ENCODE measurements around the gene PLXNA4. TPM values are rescaled to one million over a fixed set of nuclear protein-coding genes. Genes with fewer than 3 reads are reported as not detected.

PLXNA4 gene
- total and polyA plus RNA-seq, 3 experiments from 2014 or later, result 0.02 to 0.05 TPM; not detected in 1

DNA sequence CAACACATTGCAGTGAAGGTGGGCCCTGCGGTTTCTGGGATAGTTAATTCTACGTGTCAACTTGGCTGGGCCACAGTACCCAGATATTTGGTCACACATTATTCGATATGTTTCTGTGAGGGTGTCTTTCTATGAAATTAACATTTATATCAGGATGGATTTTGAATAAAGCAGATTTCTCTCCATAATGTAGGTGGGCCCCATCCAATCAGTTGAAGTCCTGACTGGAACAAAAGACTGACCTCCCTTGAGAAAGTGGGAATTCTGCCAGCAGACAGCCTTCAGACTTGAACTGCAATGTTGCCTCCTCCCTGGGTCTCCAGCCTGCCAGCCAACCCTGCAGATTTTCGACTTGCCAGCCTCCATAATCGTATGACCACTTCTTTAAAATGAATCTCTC lies 420.6 kb downstream of the PLXNA4 start:
- Mint-ChIP-seq H3K4me3 (no peak overlapping the region), H3K36me3 (no peaks in the 10 kb centered on the region), H3K27ac (no peak overlapping the region), H3K27me3 (peaks cover 0 to 2% of the 10 kb centered on the region in 2 donors), H3K9me3 (peaks cover 0 to 2% (median 0%) of the 10 kb centered on the region in 5 donors), H3K4me1 (no peaks in the 10 kb centered on the region)
- ChIA-PET CTCF (no interaction called here), POLR2A (no interaction called here)
- H3K27me3 ChIP-seq (ENCODE audit: insufficient read depth, low read length, poor library complexity, severe bottlenecking), result no peaks in the 10 kb centered on the region
- no peaks in the 10 kb centered on the region for H3K36me3 ChIP-seq (ENCODE audit: insufficient read depth, low read length)
- H3K4me3 ChIP-seq (ENCODE audit: low read length), result no peak overlapping the region
- no peak for DNase-seq
- H3K27ac ChIP-seq (ENCODE audit: low read depth, low read length), result no peak overlapping the region
- H3K4me1 ChIP-seq (ENCODE audit: insufficient read depth, low read length), result no peaks in the 10 kb centered on the region
- no peaks in the 10 kb centered on the region for H3K9me3 ChIP-seq (ENCODE audit: low read length)

DNA sequence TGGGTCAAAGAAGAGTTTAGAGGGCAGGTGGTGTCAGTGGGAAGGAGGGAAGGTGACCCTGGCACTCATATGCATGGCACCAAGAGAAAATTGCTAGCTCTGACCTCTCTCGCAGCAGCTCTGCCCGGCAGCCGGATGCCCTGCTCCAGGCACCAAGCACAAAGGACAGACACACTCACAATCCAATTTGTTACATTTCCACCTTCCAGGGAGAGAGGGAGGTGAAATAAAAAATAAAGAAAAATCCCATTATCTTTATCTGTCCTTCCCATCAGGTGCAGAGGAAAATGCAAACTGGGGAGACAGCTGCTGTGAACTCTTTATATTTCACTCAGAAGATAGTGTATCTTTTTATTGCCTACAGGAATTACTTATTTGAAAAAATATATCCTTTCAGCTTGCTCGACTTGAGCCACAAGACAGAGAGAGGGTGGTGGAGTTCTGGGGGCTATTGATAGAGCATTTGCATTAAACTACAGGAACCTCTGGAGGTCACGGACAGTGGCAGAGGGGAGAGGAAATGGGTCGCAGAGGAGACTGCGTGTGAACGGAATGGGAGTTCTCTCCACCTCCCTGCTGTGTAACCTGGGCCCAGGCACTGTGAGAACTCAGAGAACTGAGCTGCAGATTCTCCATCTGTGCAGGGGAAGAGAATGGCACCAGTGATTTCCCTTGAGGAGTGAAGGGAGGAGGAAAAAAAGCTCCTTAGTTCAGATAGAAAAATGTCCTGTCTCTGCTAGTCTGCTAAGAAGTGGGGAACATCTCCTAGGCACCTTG lies 421.4 kb downstream of the PLXNA4 start:
- no peak for DNase-seq
- Histone ChIP-seq H3K27me3 (ENCODE audit: insufficient read depth, low read length, poor library complexity, severe bottlenecking) (no peaks in the 10 kb centered on the region), H3K36me3 (ENCODE audit: insufficient read depth, low read length) (no peaks in the 10 kb centered on the region), H3K4me1 (ENCODE audit: insufficient read depth, low read length) (no peaks in the 10 kb centered on the region), H3K4me3 (ENCODE audit: low read length) (no peak overlapping the region), H3K9me3 (ENCODE audit: low read length) (no peaks in the 10 kb centered on the region), H3K27ac (ENCODE audit: low read depth, low read length) (no peak overlapping the region)
- H3K9me3 Mint-ChIP-seq, result peaks cover 0 to 2% (median 0%) of the 10 kb centered on the region in 5 donors
- H3K4me1 Mint-ChIP-seq, result no peaks in the 10 kb centered on the region
- ChIA-PET POLR2A (no interaction called here), CTCF (interaction anchor here (1.3 kb wide), 1 partner anchor 15 kb away, joined by 3 read pairs; no protein-coding TSS in a partner anchor)
- no peak overlapping the region for H3K4me3 Mint-ChIP-seq
- H3K27ac Mint-ChIP-seq, result peak overlapping the region in 1 of 8 donors; percentile 23
- H3K27me3 Mint-ChIP-seq, result peaks cover under 1 to 3% of the 10 kb centered on the region in 2 donors
- H3K36me3 Mint-ChIP-seq, result no peaks in the 10 kb centered on the region

DNA sequence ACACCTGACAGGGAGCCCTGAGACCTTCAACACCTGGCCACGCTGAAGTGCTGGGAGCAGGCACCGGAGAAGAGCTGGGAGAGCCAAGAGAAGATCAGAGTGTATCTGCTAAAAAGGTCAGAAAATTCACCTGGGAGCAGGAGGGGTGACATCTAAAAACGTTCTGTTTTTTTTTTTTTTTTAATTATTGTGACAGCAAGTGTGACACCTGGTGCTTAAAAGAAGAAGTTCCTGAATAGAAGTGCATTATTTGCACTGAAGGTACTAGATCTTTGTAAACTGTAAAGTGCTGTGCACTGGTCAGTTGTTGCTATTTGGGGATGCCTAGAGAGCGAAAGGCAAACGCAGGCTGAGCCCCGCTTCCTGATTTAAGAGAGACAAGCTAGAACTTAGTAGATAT lies 422.0 kb downstream of the PLXNA4 start:
- no peak overlapping the region for H3K4me3 Mint-ChIP-seq
- H3K27ac Mint-ChIP-seq, result no peak overlapping the region
- Histone ChIP-seq H3K9me3 (ENCODE audit: low read length) (no peaks in the 10 kb centered on the region), H3K4me3 (ENCODE audit: low read length) (no peak overlapping the region), H3K27me3 (ENCODE audit: insufficient read depth, low read length, poor library complexity, severe bottlenecking) (no peaks in the 10 kb centered on the region), H3K36me3 (ENCODE audit: insufficient read depth, low read length) (no peaks in the 10 kb centered on the region), H3K27ac (ENCODE audit: low read depth, low read length) (no peak overlapping the region), H3K4me1 (ENCODE audit: insufficient read depth, low read length) (no peaks in the 10 kb centered on the region)
- peaks cover 0 to 2% (median 0%) of the 10 kb centered on the region in 3 donors for H3K36me3 Mint-ChIP-seq
- ChIA-PET POLR2A (no interaction called here), CTCF (interaction anchor here (1.3 kb wide), 1 partner anchor 14 kb away, joined by 3 read pairs; no protein-coding TSS in a partner anchor)
- no peaks in the 10 kb centered on the region for H3K4me1 Mint-ChIP-seq
- no peak for DNase-seq
- H3K9me3 Mint-ChIP-seq, result peaks cover 0 to 2% (median 0%) of the 10 kb centered on the region in 5 donors
- H3K27me3 Mint-ChIP-seq, result peaks cover 3% of the 10 kb centered on the region in 2 donors

- DNase-seq, result no peak
- Mint-ChIP-seq H3K27me3 (peaks cover 1 to 3% of the 10 kb centered on the region in 2 donors), H3K4me3 (no peak overlapping the region), H3K36me3 (peaks cover 0 to 2% (median 0%) of the 10 kb centered on the region in 3 donors), H3K27ac (no peak overlapping the region), H3K9me3 (peaks cover 0 to 2% (median 0%) of the 10 kb centered on the region in 5 donors), H3K4me1 (no peaks in the 10 kb centered on the region)
- Histone ChIP-seq H3K4me1 (ENCODE audit: insufficient read depth, low read length) (no peaks in the 10 kb centered on the region), H3K9me3 (ENCODE audit: low read length) (no peaks in the 10 kb centered on the region), H3K4me3 (ENCODE audit: low read length) (no peak overlapping the region), H3K27me3 (ENCODE audit: insufficient read depth, low read length, poor library complexity, severe bottlenecking) (no peaks in the 10 kb centered on the region), H3K36me3 (ENCODE audit: insufficient read depth, low read length) (no peaks in the 10 kb centered on the region), H3K27ac (ENCODE audit: low read depth, low read length) (no peak overlapping the region)
- CTCF ChIA-PET, result no interaction called here
- POLR2A ChIA-PET, result no interaction called here
Observed at GRCh38 chr7:132152131-132152889, 424.0 kb downstream of the PLXNA4 start.

DNA sequence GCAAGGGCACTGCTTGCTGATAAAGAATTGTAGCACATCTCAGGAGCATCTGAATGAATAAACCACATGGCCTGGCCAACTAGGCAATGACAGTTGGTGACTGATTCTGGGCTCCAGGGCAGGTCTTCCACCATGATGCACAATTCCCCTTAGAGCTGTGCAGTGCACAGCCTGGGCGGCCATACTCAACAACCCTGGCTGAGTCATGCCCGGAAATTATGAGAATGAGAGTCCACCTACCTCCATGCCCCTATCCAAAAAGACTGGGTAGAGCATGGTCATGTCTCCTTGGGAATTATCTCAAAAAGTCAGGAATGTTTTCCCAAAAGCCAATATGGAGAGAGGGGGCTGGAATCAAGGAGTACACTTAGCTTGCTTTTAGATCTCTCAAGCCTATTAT lies 425.6 kb downstream of the PLXNA4 start:
- no peaks in the 10 kb centered on the region for H3K27me3 ChIP-seq (ENCODE audit: insufficient read depth, low read length, poor library complexity, severe bottlenecking)
- H3K27ac Mint-ChIP-seq, result no peak overlapping the region
- H3K27ac ChIP-seq (ENCODE audit: low read depth, low read length), result no peak overlapping the region
- peaks cover 1 to 3% of the 10 kb centered on the region in 2 donors for H3K27me3 Mint-ChIP-seq
- no peak overlapping the region for H3K4me3 Mint-ChIP-seq
- no peaks in the 10 kb centered on the region for H3K4me1 Mint-ChIP-seq
- H3K36me3 ChIP-seq (ENCODE audit: insufficient read depth, low read length), result no peaks in the 10 kb centered on the region
- no peaks in the 10 kb centered on the region for H3K9me3 ChIP-seq (ENCODE audit: low read length)
- no peak overlapping the region for H3K4me3 ChIP-seq (ENCODE audit: low read length)
- no peak for DNase-seq
- ChIA-PET CTCF (no interaction called here), POLR2A (no interaction called here)
- H3K36me3 Mint-ChIP-seq, result peaks cover 0 to 3% (median 0%) of the 10 kb centered on the region in 3 donors
- H3K4me1 ChIP-seq (ENCODE audit: insufficient read depth, low read length), result no peaks in the 10 kb centered on the region
- peaks cover 0 to 2% (median 0%) of the 10 kb centered on the region in 5 donors for H3K9me3 Mint-ChIP-seq

GRCh38 chr7:132149436-132150304 lies 426.6 kb downstream of the PLXNA4 start:
- Histone ChIP-seq H3K36me3 (ENCODE audit: insufficient read depth, low read length) (no peaks in the 10 kb centered on the region), H3K27me3 (ENCODE audit: insufficient read depth, low read length, poor library complexity, severe bottlenecking) (no peaks in the 10 kb centered on the region), H3K4me1 (ENCODE audit: insufficient read depth, low read length) (no peaks in the 10 kb centered on the region), H3K4me3 (ENCODE audit: low read length) (no peak overlapping the region), H3K9me3 (ENCODE audit: low read length) (no peaks in the 10 kb centered on the region), H3K27ac (ENCODE audit: low read depth, low read length) (no peak overlapping the region)
- no peak overlapping the region for H3K27ac Mint-ChIP-seq
- peaks cover 0 to 2% (median 0%) of the 10 kb centered on the region in 5 donors for H3K9me3 Mint-ChIP-seq
- ChIA-PET CTCF (no interaction called here), POLR2A (no interaction called here)
- peaks cover 0 to 3% (median 0%) of the 10 kb centered on the region in 3 donors for H3K36me3 Mint-ChIP-seq
- H3K27me3 Mint-ChIP-seq, result peaks cover 1 to 3% of the 10 kb centered on the region in 2 donors
- no peak for DNase-seq
- no peaks in the 10 kb centered on the region for H3K4me1 Mint-ChIP-seq
- H3K4me3 Mint-ChIP-seq, result no peak overlapping the region

GRCh38 chr7:132148876-132149275 lies 427.4 kb downstream of the PLXNA4 start:
- ChIA-PET CTCF (no interaction called here), POLR2A (no interaction called here)
- H3K27me3 Mint-ChIP-seq, result peaks cover 1 to 3% of the 10 kb centered on the region in 2 donors
- Histone ChIP-seq H3K27me3 (ENCODE audit: insufficient read depth, low read length, poor library complexity, severe bottlenecking) (no peaks in the 10 kb centered on the region), H3K36me3 (ENCODE audit: insufficient read depth, low read length) (no peaks in the 10 kb centered on the region), H3K4me1 (ENCODE audit: insufficient read depth, low read length) (no peaks in the 10 kb centered on the region), H3K9me3 (ENCODE audit: low read length) (no peaks in the 10 kb centered on the region), H3K4me3 (ENCODE audit: low read length) (no peak overlapping the region), H3K27ac (ENCODE audit: low read depth, low read length) (no peak overlapping the region)
- no peak for DNase-seq
- no peak overlapping the region for H3K4me3 Mint-ChIP-seq
- H3K27ac Mint-ChIP-seq, result no peak overlapping the region
- H3K4me1 Mint-ChIP-seq, result no peaks in the 10 kb centered on the region
- H3K36me3 Mint-ChIP-seq, result peaks cover 0 to 3% (median 0%) of the 10 kb centered on the region in 3 donors
- H3K9me3 Mint-ChIP-seq, result peaks cover 0 to 2% (median 0%) of the 10 kb centered on the region in 5 donors

Measured in CD8-positive, alpha-beta memory T cell (primary cell).